Lower leg skin (tissue), 4 donors: ENCODE results near the gene CCDC136. TPM values are rescaled to one million over a fixed set of nuclear protein-coding genes. Genes with fewer than 3 reads are reported as not detected.

Experiments used
- DNase-seq, 2 donors: peaks; one replicate each; pipeline ENCODE4 v3.0.0-alpha.2; 2019; ENCODE audit warnings: low spot score in 2 of 2
- H3K4me3 ChIP-seq: fragments of 200-600 bp; sonication (generic); 2 replicates; pipeline ENCODE4 v1.5.1; 2017; ENCODE audit warnings: mild to moderate bottlenecking, low read depth; ENCODE audit not compliant: poor library complexity, severe bottlenecking
- CTCF ChIP-seq, 3 donors: fragments of 450-650 bp; IDR thresholded peaks; one replicate each; pipeline ENCODE4 v1.5.1; 2016; ENCODE audit warnings: antibody characterized with exemption in 3 of 3, mild to moderate bottlenecking in 3 of 3, moderate library complexity in 2 of 3
- POLR2A ChIP-seq, 2 donors: fragments of 450-650 bp; IDR thresholded peaks; one replicate each; pipeline ENCODE4 v1.6.1; 2016 to 2017; ENCODE audit warnings: antibody characterized with exemption in 2 of 2, mild to moderate bottlenecking in 1 of 2, moderate library complexity in 1 of 2
- WGBS, 2 donors: methylation state at CpG; one replicate each; pipeline ENCODE4 v1.1.5; 2018; 5-methylcytosine and 5-hydroxymethylcytosine counted together
- intact Hi-C: fragments of 100-400 bp; cut with DNase I; formaldehyde crosslinking; loops from one replicate; pipeline ENCODE4 v1.15.0; 2023; ENCODE audit warnings: low total_unique reads
- total RNA-seq, 4 donors: library from RNA; depleted of rRNA; stranded (reverse); fragments of >200 nt; gene quantifications; one replicate each; pipeline ENCODE4 v1.1.0, GENCODE V29; 2016

The CCDC136 gene
- total RNA-seq, 4 donors from 2014 or later = 1.4 to 2.3 (median 1.8) TPM; not detected in 1

GRCh38 chr7:128781851-128782250 is 9.9 kb upstream of the CCDC136 start:
- TF ChIP-seq CTCF (IDR thresholded peaks at IDR 0.05) (no peak), POLR2A (IDR thresholded peaks at IDR 0.05) (no peak)
- peak in 1 of 2 donors; percentile 26 for DNase-seq
- intact Hi-C loops = no loop called here
- WGBS, 2 donors = 55 to 68% methylated on average over 3 of the region's 3 CpGs
- H3K4me3 ChIP-seq = no peak overlapping the region

- H3K4me3 ChIP-seq = no peak overlapping the region
- 43 to 50% methylated on average over 15 of the region's 15 CpGs for WGBS, 2 donors
- peak in 1 of 2 donors; percentile 75 for DNase-seq
- TF ChIP-seq POLR2A (IDR thresholded peaks at IDR 0.05) = no peak
- no peak for TF ChIP-seq CTCF (IDR thresholded peaks at IDR 0.05)
- intact Hi-C loops = no loop called here
Observed at GRCh38 chr7:128783143-128783861, 8.5 kb upstream of the CCDC136 start.

GRCh38 chr7:128785738-128786137 is 6.0 kb upstream of the CCDC136 start:
- no peak for DNase-seq
- TF ChIP-seq POLR2A (IDR thresholded peaks at IDR 0.05) = no peak
- TF ChIP-seq CTCF (IDR thresholded peaks at IDR 0.05) = no peak
- WGBS, 2 donors = 66 to 88% methylated on average over 3 of the region's 3 CpGs
- intact Hi-C loops = no loop called here
- no peak overlapping the region for H3K4me3 ChIP-seq

GRCh38 chr7:128788446-128789412 is 3.0 kb upstream of the CCDC136 start:
- intact Hi-C loops = no loop called here
- 71 to 77% methylated on average over 7 to 9 of the region's 9 CpGs for WGBS, 2 donors
- no peak for TF ChIP-seq CTCF (IDR thresholded peaks at IDR 0.05)
- TF ChIP-seq POLR2A (IDR thresholded peaks at IDR 0.05) = no peak
- DNase-seq = peak in 1 of 2 donors; percentile 81
- H3K4me3 ChIP-seq = no peak overlapping the region

GRCh38 chr7:128790315-128791041 is 1.3 kb upstream of the CCDC136 start:
- peak in 1 of 2 donors; percentile 85 for DNase-seq
- TF ChIP-seq POLR2A (IDR thresholded peaks at IDR 0.05) = no peak
- no peak for TF ChIP-seq CTCF (IDR thresholded peaks at IDR 0.05)
- H3K4me3 ChIP-seq = peak overlapping the region; percentile 71
- intact Hi-C loops = no loop called here
- 20 to 26% methylated on average over 22 to 23 of the region's 45 CpGs for WGBS, 2 donors
